Hepatocyte (in vitro differentiated cells): ENCODE data around the gene DPH2.

Experiments used
- CTCF ChIP-seq: fragments of 200-600 bp; sonication (generic); IDR thresholded peaks from 2 replicates; pipeline ENCODE4 v1.5.1; 2016; ENCODE audit warnings: antibody characterized with exemption, mild to moderate bottlenecking; ENCODE audit not compliant: poor library complexity
- EZH2 ChIP-seq: fragments of 200-600 bp; sonication (generic); IDR thresholded peaks from 2 replicates; pipeline ENCODE4 v1.6.1; 2016; ENCODE audit warnings: antibody characterized with exemption, mild to moderate bottlenecking, borderline replicate concordance
- EZH2phosphoT487 ChIP-seq: fragments of 200-600 bp; sonication (generic); IDR thresholded peaks from one replicate; pipeline ENCODE4 v1.6.1; 2018; ENCODE audit warnings: antibody characterized with exemption, mild to moderate bottlenecking, low read depth, moderate library complexity; ENCODE audit not compliant: unreplicated experiment, severe bottlenecking

- TF ChIP-seq CTCF (no peak), EZH2 (no peak), EZH2phosphoT487 (no peak)
These were observed 16.9 kb downstream of the DPH2 start for GRCh38 chr1:43986712-43987111.
